SU-DHL-6 (cell line): Measurements from ENCODE around the gene ADAMTS18.

Experiments used
- CTCF ChIP-seq: fragments of 200-600 bp; sonication (generic); IDR thresholded peaks from one replicate; pipeline ENCODE4 v1.5.1; 2017; ENCODE audit warnings: antibody characterized with exemption, mild to moderate bottlenecking, low read length, moderate library complexity; ENCODE audit not compliant: insufficient read depth, poor library complexity, severe bottlenecking
- EZH2phosphoT487 ChIP-seq: fragments of 200-600 bp; sonication (generic), shearing (Covaris generic); conservative IDR thresholded peaks from 2 replicates; pipeline ENCODE4 v1.6.1; 2018; ENCODE audit warnings: mild to moderate bottlenecking, antibody characterized with exemption, low read length, moderate library complexity, mixed read lengths

- TF ChIP-seq CTCF: no peak
- TF ChIP-seq EZH2phosphoT487: no peak
Observed at GRCh38 chr16:77273815-77274214, 161.0 kb downstream of the ADAMTS18 start.
